Esophagus muscularis mucosa (tissue), 4 donors: ENCODE data around the gene USP10. TPM values are rescaled to one million over a fixed set of nuclear protein-coding genes. Genes with fewer than 3 reads are reported as not detected.

Experiments used
- total RNA-seq, 4 donors: library from RNA; depleted of rRNA; stranded (reverse); fragments of >200 nt; gene quantifications; one replicate each; pipeline versions ENCODE4 v1.1.0 to v1.2.1, GENCODE V29; 2016

The USP10 gene
- total RNA-seq, 4 donors from 2014 or later: 45.3 to 71.2 (median 59.3) TPM

Other genes starting within 250 kb of the USP10 start
- gene MEAK7, start 195.3 kb upstream of the USP10 start, total RNA-seq: 10 to 100 TPM in 2 of 4 donors, 1 to 10 TPM in 2; 8.3 to 13.0 (median 9.6) TPM
- gene COTL1, start 81.9 kb upstream of the USP10 start, total RNA-seq: 10 to 100 TPM; 34.5 to 42.9 (median 40.7) TPM
- gene KLHL36, start 51.5 kb upstream of the USP10 start, total RNA-seq: 100 to 1,000 TPM in 2 of 4 donors, 10 to 100 TPM in 2; 52.3 to 119 (median 80.4) TPM
- 100 to 1,000 TPM; 230 to 568 (median 289) TPM for gene CRISPLD2, start 120.0 kb downstream of the USP10 start, total RNA-seq